Activated gamma-delta T cell (primary cell): ENCODE measurements around the gene AUTS2.

ENCODE experiments used
- DNase-seq: peaks from one replicate; lab custom pipeline; 2025; lab: John Stamatoyannopoulos, UW

Gene AUTS2

GRCh38 chr7:69857014-69857413 lies 258.7 kb downstream of the AUTS2 start:
- DNase-seq = no peak

DNA sequence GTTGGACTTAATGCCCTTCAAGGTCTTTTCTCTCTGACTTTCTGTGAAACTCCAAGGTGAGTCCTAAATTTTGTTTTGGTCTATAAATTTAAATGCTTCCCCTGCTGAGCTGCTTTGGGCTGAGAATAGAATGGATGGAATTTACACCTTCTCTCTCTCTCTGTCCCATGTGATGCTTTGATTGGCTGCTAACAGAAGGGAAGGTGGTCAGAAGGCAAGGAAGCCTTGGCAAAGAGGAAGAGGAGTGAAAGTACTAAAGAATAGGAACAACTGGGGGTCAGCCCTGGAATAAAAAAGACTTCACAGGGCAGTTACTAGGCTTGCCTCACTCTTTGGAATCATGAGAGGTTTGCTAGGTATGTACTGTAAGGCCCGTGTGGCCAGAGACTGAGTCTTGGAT lies 260.2 kb downstream of the AUTS2 start:
- no peak for DNase-seq

GRCh38 chr7:69859342-69859741 lies 261.1 kb downstream of the AUTS2 start:
- DNase-seq = no peak

DNA sequence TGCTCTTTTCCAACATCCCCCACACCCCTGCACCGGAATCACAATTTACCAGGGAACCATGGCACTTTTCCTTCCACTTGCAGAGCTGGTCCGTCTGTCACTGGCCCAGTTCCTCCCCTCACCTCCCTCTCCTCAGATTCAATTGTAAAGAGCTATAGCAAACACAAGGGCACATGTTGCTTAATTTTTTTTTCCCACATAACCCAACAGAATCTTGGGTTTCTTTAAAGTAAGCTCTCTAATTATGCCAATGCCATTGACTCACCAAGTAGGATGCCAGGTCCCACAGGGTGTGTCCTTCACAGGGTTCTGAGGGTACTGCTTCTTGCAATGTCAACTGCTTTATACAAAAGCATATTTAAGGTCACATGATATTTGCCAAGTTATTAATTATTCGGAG lies 262.2 kb downstream of the AUTS2 start:
- DNase-seq = no peak

DNA sequence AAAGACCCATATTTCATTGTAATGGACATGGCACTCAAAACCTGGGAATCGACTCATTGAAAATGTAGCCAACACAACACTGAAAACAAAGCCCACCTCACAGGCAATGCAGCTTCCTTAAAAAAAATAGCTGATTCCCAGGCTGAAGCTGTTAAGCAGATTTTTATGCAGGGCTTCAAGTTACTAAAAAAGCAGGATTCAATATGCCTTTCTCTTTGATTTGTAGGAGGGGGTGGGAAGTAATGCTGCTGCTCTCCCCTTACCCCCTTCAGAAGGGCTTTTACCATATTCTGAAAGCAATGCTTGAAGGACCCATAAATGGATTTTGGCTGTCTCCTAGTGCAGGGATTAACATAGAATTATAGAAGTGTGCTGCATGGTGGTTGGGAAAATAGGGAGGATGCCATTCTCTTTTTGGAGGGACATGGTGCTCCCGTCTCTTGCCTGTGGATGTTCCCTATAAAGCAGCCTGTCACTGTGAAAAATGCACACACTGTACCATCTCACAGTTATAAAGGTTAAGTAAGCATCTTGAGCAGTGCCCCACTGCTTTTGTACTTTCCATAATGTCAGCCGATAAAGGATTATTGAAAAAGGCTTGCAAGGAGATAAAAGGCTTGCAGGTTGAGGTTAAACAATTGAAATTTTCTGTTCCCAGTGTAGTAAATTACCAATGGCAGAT lies 262.8 kb downstream of the AUTS2 start:
- DNase-seq = no peak

DNA sequence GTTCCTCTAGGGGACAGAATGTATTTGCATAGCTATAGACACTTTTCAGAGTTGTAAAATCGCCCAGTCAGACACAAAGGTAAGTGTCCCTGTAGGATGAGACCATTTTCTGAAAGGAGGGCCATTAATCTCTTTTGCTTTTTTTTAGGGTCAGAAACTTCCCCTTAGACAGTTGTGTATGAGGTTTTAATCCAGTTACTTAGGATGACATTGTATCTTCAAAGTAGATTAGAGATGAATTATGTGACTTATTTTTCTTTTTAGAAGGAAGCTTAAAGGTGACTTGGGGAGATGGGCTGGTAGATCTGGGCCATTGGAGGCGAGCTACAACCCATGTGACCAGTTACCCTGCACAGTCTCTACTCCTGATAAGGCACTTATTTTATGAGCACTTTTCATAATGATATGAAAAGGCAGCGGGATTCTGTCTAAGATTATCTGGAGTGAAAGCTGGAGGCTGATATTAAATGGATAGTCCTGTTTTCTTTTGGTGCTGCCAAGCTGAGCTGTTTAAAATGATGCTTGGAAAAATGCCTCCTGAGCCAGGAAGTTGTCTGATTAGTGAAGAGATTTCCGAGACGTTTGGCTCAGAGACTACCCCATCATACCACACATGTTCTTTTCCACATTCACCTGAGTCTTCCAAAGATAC lies 264.3 kb downstream of the AUTS2 start:
- no peak for DNase-seq

DNA sequence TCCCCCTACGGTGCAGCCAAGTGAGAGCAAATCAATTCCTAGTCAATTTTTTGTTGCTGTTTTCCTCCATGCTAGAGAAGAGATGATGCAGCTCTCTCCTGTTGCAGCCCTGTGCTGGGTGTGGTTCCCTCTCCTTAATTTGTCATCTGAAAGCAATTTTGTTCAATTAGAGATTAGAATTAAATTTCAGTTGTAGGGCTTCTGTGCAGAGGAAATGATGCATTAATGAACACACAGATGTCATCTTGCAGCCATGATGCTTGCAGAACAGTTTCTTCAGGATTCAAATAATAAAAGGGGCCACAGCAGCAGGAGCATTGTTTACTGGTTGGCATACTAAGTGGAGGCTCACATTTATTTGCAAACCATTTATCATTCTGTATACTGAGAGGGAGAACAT lies 266.0 kb downstream of the AUTS2 start:
- no peak for DNase-seq

- DNase-seq = no peak
Measured at GRCh38 chr7:69864822-69865221, 266.5 kb downstream of the AUTS2 start.

DNA sequence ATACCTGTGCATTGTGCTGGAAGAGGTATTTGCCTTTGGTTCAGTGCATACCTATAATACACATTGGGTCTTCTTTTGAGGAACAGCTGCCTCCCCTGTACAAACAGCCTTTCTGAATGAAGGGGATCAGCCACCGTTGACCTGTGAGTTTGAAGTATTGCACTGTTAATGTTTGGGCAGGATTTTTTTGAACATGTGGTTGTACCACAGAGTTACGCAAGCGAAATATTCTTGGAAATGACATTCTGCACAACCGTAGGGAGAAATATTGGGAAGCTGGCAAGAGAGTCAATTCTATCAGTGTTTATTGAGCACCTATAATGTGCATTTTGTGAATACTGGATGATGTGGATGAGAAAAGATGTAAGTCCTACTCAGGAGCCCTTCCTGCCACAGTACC lies 270.6 kb downstream of the AUTS2 start:
- no peak for DNase-seq

- DNase-seq = no peak
Measured at GRCh38 chr7:69871213-69871885, 273.1 kb downstream of the AUTS2 start.

DNA sequence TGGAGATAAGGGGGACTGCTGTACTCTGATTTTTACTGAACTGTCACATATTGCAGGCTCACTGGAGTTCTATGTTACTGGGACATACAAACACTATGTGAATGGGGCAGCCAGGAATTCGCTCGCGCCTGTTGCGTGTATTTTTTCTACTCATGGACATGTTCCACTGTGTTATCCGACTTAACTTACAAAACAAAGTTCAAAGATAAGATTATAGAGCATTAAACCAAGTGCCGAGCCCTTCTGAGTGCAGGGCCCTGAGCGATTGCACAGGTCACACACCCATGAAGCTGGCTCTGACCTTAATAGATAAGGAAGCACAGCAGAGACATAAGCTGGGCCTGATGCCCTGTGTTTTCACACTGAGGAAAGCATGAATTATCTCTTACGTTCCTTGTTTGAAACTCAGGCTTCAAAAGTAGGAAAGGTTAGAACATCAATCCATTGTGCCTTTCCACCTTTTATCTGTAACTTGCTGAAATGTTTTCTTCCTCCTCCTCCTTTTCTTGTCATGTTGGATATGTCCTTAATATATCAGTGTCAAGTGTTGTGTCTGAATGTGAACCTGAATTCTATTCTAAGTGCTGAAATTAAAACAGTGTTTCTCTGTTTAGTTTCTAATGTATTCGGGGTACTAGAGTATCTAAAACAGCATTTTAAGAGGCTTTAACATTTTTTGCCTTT lies 273.8 kb downstream of the AUTS2 start:
- DNase-seq = no peak

GRCh38 chr7:69873512-69873911 lies 275.2 kb downstream of the AUTS2 start:
- DNase-seq = no peak

DNA sequence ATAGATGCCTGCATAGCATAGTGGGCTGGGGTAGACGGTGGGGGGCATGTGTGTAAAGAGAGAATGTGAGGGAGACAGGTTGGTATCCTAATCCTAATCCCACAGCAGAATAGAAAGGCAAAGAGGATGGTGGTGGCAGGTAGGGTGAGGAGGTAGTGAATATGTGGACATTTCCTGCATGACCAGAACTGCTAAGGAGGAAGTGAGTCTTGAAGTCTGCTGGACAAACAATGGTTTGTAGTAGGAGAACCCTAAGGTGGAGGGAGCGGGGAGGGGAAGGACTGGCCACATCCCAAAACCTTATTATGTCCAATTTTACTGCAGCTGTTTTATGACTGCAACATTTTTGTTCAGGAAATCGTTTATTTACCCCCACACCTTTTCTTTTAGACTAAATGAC lies 279.7 kb downstream of the AUTS2 start:
- DNase-seq = no peak

DNA sequence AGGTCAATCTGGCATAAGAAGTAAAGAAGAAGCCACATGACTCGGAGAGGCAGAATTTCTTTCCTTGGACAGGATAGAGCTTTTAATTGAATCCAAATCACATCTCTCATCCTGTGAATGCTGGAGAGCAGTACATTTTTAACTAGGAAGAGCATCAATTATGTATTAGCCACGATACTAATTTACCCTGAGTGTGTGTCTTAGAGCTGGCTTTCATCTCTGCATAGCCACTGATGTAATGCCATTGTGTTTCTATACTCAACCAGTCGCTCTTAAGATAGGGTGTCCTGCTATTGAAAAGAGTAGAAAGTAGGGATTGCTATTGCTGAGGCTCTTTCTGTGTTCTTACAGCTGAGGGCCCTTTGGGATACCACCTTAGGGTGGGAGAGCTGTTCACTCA lies 280.3 kb downstream of the AUTS2 start:
- DNase-seq = no peak

- DNase-seq = no peak
Measured at GRCh38 chr7:69879989-69880388, 281.7 kb downstream of the AUTS2 start.

GRCh38 chr7:69880840-69881239 lies 282.6 kb downstream of the AUTS2 start:
- DNase-seq = no peak

GRCh38 chr7:69882269-69882668 lies 284.0 kb downstream of the AUTS2 start:
- no peak for DNase-seq

- no peak for DNase-seq
Measured at GRCh38 chr7:69883399-69883891, 285.2 kb downstream of the AUTS2 start.

- DNase-seq = no peak
Measured at GRCh38 chr7:69885431-69885830, 287.2 kb downstream of the AUTS2 start.

- DNase-seq = no peak
Measured at GRCh38 chr7:69889338-69889975, 291.2 kb downstream of the AUTS2 start.

DNA sequence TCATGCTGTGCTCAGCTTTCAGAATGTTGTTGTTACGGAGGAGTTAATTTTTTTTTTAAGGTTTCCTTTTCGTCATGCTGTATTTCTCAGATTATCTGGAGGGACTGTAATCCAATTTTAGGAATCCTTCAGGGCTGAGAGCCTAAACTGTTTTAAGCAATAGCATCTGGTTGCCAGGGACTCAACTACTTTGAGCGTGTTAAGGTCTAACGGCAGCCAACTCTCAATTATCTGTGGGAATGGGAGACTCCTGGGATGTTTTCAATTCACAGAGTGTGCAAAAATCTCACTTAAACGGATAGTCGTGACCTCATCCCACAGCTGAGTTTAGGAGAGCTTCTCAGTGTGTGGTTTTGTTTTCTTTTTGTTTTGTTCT lies 291.7 kb downstream of the AUTS2 start:
- no peak for DNase-seq

GRCh38 chr7:69892790-69893189 lies 294.5 kb downstream of the AUTS2 start:
- DNase-seq = no peak
